NCI-H1436 treated with DMSO at 0.1 percent for 48 hours (cell line): ENCODE data around the gene CORO7.

Experiments
- DNase-seq: peaks from one replicate; lab custom pipeline; 2025; lab: John Stamatoyannopoulos, UW

The CORO7 gene

GRCh38 chr16:4416200-4417032, at the start of gene CORO7:
TSS of gene CORO7 (minus strand) at chr16:4416596. CDS start at chr16:4416518, 78 bp downstream.
- peak; percentile 8 for DNase-seq

- DNase-seq, result no peak
Measured at GRCh38 chr16:4463522-4464163, 47.2 kb upstream of the CORO7 start.

- no peak for DNase-seq
Measured at GRCh38 chr16:4461250-4462085, 45.1 kb upstream of the CORO7 start.

- no peak for DNase-seq
Measured at GRCh38 chr16:4460936-4461249, 44.5 kb upstream of the CORO7 start.

GRCh38 chr16:4455951-4456350, 39.6 kb upstream of the CORO7 start:
- DNase-seq, result no peak

GRCh38 chr16:4455081-4455480, 38.7 kb upstream of the CORO7 start:
- DNase-seq, result no peak

GRCh38 chr16:4454623-4455022, 38.2 kb upstream of the CORO7 start:
- no peak for DNase-seq

- DNase-seq, result no peak
Measured at GRCh38 chr16:4452674-4453073, 36.3 kb upstream of the CORO7 start.

GRCh38 chr16:4450931-4451519, 34.6 kb upstream of the CORO7 start:
- no peak for DNase-seq

- no peak for DNase-seq
Measured at GRCh38 chr16:4450430-4450829, 34.0 kb upstream of the CORO7 start.

- DNase-seq, result no peak
Measured at GRCh38 chr16:4443986-4444385, 27.6 kb upstream of the CORO7 start.

- DNase-seq, result no peak
Measured at GRCh38 chr16:4443271-4443670, 26.9 kb upstream of the CORO7 start.

- no peak for DNase-seq
Measured at GRCh38 chr16:4442371-4442770, 26.0 kb upstream of the CORO7 start.

GRCh38 chr16:4437366-4437765, 21.0 kb upstream of the CORO7 start:
- no peak for DNase-seq

- no peak for DNase-seq
Measured at GRCh38 chr16:4435337-4436067, 19.1 kb upstream of the CORO7 start.

- DNase-seq, result no peak
Measured at GRCh38 chr16:4433914-4434787, 17.8 kb upstream of the CORO7 start.

GRCh38 chr16:4433228-4433627, 16.8 kb upstream of the CORO7 start:
- no peak for DNase-seq

- no peak for DNase-seq
Measured at GRCh38 chr16:4431023-4431422, 14.6 kb upstream of the CORO7 start.

- DNase-seq, result no peak
Measured at GRCh38 chr16:4428500-4428899, 12.1 kb upstream of the CORO7 start.

GRCh38 chr16:4426722-4427372, 10.5 kb upstream of the CORO7 start:
- DNase-seq, result no peak
